ENCODE data around the gene ZNRF1. TPM values are rescaled to one million over a fixed set of nuclear protein-coding genes. Genes with fewer than 3 reads are reported as not detected.
A peak's percentile ranks its signal among the peaks of the same experiment; 100 is the strongest.

ZNRF1 gene
- total and polyA plus RNA-seq, 10 of the 15 experiments (the other 5 are each of a cell fraction or from before 2014, with no cell fraction given) = 5.8 to 25.9 (median 14.3) TPM

DNA sequence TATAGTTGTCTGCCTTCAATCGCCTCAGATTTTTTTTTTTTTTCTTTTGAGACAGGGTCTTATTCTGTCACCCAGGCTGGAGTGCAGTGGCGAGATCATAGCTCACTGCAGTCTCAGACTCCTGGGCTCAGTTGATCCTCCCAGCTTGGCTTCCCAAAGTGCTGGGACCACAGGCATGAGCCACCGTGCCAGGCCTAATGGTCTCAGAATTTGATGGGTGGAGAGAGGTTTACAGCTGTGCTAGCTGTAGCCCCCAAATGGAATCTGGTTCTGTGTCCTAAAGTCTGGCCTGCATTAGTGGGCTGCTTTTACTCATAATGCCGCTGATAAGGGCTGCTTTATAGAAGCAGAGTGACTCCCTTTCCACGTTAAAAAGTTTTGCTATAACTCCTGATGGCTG, 5.1 kb downstream of the ZNRF1 start:
- Histone ChIP-seq H3K9me3 (replicated peaks; ENCODE audit: control insufficient read depth, insufficient read depth, low read length) (no peaks in the 10 kb centered on the region), H3K27me3 (replicated peaks in 1 of 2; ENCODE audit: control insufficient read depth in 2 of 2, insufficient read depth in 2 of 2, low read length in 1 of 2) (no peaks in the 10 kb centered on the region), H3K9ac (ENCODE audit: control insufficient read depth, insufficient read depth, low read length) (no peak overlapping the region), H3K79me2 (ENCODE audit: control insufficient read depth, insufficient read depth, low read length) (peaks cover 80% of the 10 kb centered on the region), H3K4me3 (peak overlapping the region; percentile 64; the same call in 1 of the 2 replicates), H3K36me3 (ENCODE audit: control insufficient read depth in 2 of 2, insufficient read depth in 2 of 2, low read length in 1 of 2) (no peaks in the 10 kb centered on the region), H3K27ac (ENCODE audit: control insufficient read depth, insufficient read depth) (no peak overlapping the region), H3K4me2 (ENCODE audit: control insufficient read depth, insufficient read depth) (peak overlapping the region; percentile 50), H3K4me1 (ENCODE audit: control insufficient read depth, insufficient read depth, low read length) (peaks cover 28% of the 10 kb centered on the region), H4K20me1 (ENCODE audit: control insufficient read depth, insufficient read depth) (no peaks in the 10 kb centered on the region), H2AFZ (ENCODE audit: control insufficient read depth, low read depth, low read length) (no peak overlapping the region)
- ChIA-PET RAD21 (ENCODE audit: unreplicated experiment) (interaction anchor here (3.6 to 8.1 kb wide), 2 partner anchors 15 to 105 kb away, joined by 19 to 46 read pairs; no protein-coding TSS in a partner anchor), SMC1A (ENCODE audit: uncharacterized antibody, unreplicated experiment) (interaction anchor here (1.3 to 3.7 kb wide), 4 partner anchors 8 to 106 kb away, joined by 3 to 43 read pairs (median 15); no protein-coding TSS in a partner anchor), CTCF (interaction anchor here (1.6 to 2.1 kb wide), 2 partner anchors 8 to 15 kb away, joined by 8 to 11 read pairs; no protein-coding TSS in a partner anchor), POLR2A (interaction anchor here (3.3 kb wide), 1 partner anchor 8 kb away, joined by 20 read pairs; no protein-coding TSS in a partner anchor)
- in situ Hi-C loops (cut with MboI) = no loop called here
- DNase-seq (ENCODE audit: low read depth, low spot score) = no peak
- WGBS (ENCODE audit: insufficient coverage, insufficient replicate concordance, low lambda C conversion rate, missing lambda C conversion rate) = 77% methylated on average over 5 of the region's 5 CpGs
- TF ChIP-seq, protein P1, sequence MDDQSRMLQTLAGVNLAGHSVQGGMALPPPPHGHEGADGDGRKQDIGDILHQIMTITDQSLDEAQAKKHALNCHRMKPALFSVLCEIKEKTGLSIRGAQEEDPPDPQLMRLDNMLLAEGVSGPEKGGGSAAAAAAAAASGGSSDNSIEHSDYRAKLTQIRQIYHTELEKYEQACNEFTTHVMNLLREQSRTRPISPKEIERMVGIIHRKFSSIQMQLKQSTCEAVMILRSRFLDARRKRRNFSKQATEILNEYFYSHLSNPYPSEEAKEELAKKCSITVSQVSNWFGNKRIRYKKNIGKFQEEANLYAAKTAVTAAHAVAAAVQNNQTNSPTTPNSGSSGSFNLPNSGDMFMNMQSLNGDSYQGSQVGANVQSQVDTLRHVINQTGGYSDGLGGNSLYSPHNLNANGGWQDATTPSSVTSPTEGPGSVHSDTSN (IDR thresholded peaks at IDR 0.05; ENCODE audit: insufficient replicate concordance, low read depth, low read length) = no peak
- TF ChIP-seq, protein P2, sequence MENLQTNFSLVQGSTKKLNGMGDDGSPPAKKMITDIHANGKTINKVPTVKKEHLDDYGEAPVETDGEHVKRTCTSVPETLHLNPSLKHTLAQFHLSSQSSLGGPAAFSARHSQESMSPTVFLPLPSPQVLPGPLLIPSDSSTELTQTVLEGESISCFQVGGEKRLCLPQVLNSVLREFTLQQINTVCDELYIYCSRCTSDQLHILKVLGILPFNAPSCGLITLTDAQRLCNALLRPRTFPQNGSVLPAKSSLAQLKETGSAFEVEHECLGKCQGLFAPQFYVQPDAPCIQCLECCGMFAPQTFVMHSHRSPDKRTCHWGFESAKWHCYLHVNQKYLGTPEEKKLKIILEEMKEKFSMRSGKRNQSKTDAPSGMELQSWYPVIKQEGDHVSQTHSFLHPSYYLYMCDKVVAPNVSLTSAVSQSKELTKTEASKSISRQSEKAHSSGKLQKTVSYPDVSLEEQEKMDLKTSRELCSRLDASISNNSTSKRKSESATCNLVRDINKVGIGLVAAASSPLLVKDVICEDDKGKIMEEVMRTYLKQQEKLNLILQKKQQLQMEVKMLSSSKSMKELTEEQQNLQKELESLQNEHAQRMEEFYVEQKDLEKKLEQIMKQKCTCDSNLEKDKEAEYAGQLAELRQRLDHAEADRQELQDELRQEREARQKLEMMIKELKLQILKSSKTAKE (IDR thresholded peaks at IDR 0.05; ENCODE audit: low read depth, poor library complexity, severe bottlenecking) = no peak
- TF ChIP-seq, protein P3, sequence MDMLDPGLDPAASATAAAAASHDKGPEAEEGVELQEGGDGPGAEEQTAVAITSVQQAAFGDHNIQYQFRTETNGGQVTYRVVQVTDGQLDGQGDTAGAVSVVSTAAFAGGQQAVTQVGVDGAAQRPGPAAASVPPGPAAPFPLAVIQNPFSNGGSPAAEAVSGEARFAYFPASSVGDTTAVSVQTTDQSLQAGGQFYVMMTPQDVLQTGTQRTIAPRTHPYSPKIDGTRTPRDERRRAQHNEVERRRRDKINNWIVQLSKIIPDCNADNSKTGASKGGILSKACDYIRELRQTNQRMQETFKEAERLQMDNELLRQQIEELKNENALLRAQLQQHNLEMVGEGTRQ (IDR thresholded peaks at IDR 0.05; ENCODE audit: borderline replicate concordance, low read depth, low read length) = no peak
- no peak for TF ChIP-seq RUNX3 (IDR thresholded peaks at IDR 0.05; ENCODE audit: low read length)
- no peak for TF ChIP-seq YBX1 (IDR thresholded peaks at IDR 0.05)
- no peak for TF ChIP-seq FOS (IDR thresholded peaks at IDR 0.05; ENCODE audit: borderline replicate concordance, extremely low read depth, insufficient read length)
- TF ChIP-seq KLF5 (IDR thresholded peaks at IDR 0.05; ENCODE audit: partially characterized antibody) = no peak
- TF ChIP-seq, protein P4, sequence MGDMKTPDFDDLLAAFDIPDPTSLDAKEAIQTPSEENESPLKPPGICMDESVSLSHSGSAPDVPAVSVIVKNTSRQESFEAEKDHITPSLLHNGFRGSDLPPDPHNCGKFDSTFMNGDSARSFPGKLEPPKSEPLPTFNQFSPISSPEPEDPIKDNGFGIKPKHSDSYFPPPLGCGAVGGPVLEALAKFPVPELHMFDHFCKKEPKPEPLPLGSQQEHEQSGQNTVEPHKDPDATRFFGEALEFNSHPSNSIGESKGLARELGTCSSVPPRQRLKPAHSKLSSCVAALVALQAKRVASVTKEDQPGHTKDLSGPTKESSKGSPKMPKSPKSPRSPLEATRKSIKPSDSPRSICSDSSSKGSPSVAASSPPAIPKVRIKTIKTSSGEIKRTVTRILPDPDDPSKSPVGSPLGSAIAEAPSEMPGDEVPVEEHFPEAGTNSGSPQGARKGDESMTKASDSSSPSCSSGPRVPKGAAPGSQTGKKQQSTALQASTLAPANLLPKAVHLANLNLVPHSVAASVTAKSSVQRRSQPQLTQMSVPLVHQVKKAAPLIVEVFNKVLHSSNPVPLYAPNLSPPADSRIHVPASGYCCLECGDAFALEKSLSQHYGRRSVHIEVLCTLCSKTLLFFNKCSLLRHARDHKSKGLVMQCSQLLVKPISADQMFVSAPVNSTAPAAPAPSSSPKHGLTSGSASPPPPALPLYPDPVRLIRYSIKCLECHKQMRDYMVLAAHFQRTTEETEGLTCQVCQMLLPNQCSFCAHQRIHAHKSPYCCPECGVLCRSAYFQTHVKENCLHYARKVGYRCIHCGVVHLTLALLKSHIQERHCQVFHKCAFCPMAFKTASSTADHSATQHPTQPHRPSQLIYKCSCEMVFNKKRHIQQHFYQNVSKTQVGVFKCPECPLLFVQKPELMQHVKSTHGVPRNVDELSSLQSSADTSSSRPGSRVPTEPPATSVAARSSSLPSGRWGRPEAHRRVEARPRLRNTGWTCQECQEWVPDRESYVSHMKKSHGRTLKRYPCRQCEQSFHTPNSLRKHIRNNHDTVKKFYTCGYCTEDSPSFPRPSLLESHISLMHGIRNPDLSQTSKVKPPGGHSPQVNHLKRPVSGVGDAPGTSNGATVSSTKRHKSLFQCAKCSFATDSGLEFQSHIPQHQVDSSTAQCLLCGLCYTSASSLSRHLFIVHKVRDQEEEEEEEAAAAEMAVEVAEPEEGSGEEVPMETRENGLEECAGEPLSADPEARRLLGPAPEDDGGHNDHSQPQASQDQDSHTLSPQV (IDR thresholded peaks at IDR 0.05) = no peak
- TF ChIP-seq ZBED1 (IDR thresholded peaks at IDR 0.05; ENCODE audit: borderline replicate concordance) = no peak
- no peak for TF ChIP-seq CREM (IDR thresholded peaks at IDR 0.05; ENCODE audit: low read depth)
- no peak for TF ChIP-seq CHD2 (IDR thresholded peaks at IDR 0.05; ENCODE audit: borderline replicate concordance, low read depth, low read length)
- TF ChIP-seq KDM1A (IDR thresholded peaks at IDR 0.05; ENCODE audit: borderline replicate concordance) = no peak
- no peak for TF ChIP-seq CEBPB (IDR thresholded peaks at IDR 0.05; ENCODE audit: borderline replicate concordance in 1 of 2, low read depth in 2 of 2, low read length in 2 of 2)
- no peak for TF ChIP-seq FOXK2 (IDR thresholded peaks at IDR 0.05)
- TF ChIP-seq RAD21 (IDR thresholded peaks at IDR 0.05; ENCODE audit: insufficient read depth, low read depth, low read length) = no peak
- no peak for TF ChIP-seq EGR1 (IDR thresholded peaks at IDR 0.05; ENCODE audit: borderline replicate concordance in 1 of 2, low read depth in 2 of 2, low read length in 2 of 2)
- no peak for TF ChIP-seq GABPA (IDR thresholded peaks at IDR 0.05; ENCODE audit: low read depth)
- intact Hi-C loops (cut with micrococcal nuclease; ENCODE audit: unreplicated experiment) = no loop called here
- no peak for FAIRE-seq
- ATAC-seq = no peak
- no TSS peak for BruUV-seq (replicated peaks)

Measured in GM12878 (cell line).